Fibroblast of lung (primary cell): ENCODE results near the gene SLC4A8. TPM values are rescaled to one million over a fixed set of nuclear protein-coding genes. Genes with fewer than 3 reads are reported as not detected.

ENCODE experiments used
- DNase-seq, 2 donors: peaks; one replicate each; pipeline versions ENCODE4 v3.0.0 to v3.0.0-alpha.2; 2010; ENCODE audit warnings: low read depth in 2 of 2
- H2AFZ ChIP-seq: 2 replicates; pipeline ENCODE4 v1.5.1; 2012; ENCODE audit warnings: low read length, control low read depth, inconsistent platforms
- H3K27ac ChIP-seq: 2 replicates; pipeline ENCODE4 v1.5.1; 2011; ENCODE audit warnings: low read length, control low read depth; ENCODE audit not compliant: insufficient read depth
- H3K27me3 ChIP-seq: 2 replicates; pipeline ENCODE4 v1.5.1; 2011; ENCODE audit warnings: mild to moderate bottlenecking, low read length; ENCODE audit not compliant: control insufficient read depth, insufficient read depth
- H3K36me3 ChIP-seq: 2 replicates; pipeline ENCODE4 v1.5.1; 2011; ENCODE audit warnings: low read length; ENCODE audit not compliant: control insufficient read depth, insufficient read depth
- H3K4me1 ChIP-seq: 2 replicates; pipeline ENCODE4 v1.5.1; 2011; ENCODE audit warnings: low read length; ENCODE audit not compliant: control insufficient read depth, insufficient read depth; ENCODE audit errors: extremely low read depth
- H3K4me2 ChIP-seq: 2 replicates; pipeline ENCODE4 v1.5.1; 2011; ENCODE audit warnings: low read length, control low read depth; ENCODE audit not compliant: insufficient read depth; ENCODE audit errors: extremely low read depth
- H3K4me3 ChIP-seq, 4 experiments: fragments of 200-600 bp in 1 of 4; sonication (generic) in 1 of 4; replicated peaks in 1 of 4; 2 replicates each; pipeline ENCODE4 v1.5.1; 2011 to 2016; ENCODE audit warnings: low read length in 4 of 4, low read depth in 3 of 4, mild to moderate bottlenecking in 3 of 4, control low read depth in 2 of 4, inconsistent platforms in 1 of 4, mixed read lengths in 1 of 4; ENCODE audit not compliant: insufficient read depth in 1 of 4; ENCODE audit errors: control extremely low read depth in 1 of 4
- H3K79me2 ChIP-seq: 2 replicates; pipeline ENCODE4 v1.5.1; 2012; ENCODE audit warnings: mild to moderate bottlenecking, low read length, inconsistent platforms; ENCODE audit not compliant: control insufficient read depth, insufficient read depth
- H3K9ac ChIP-seq: 2 replicates; pipeline ENCODE4 v1.5.1; 2011; ENCODE audit warnings: mild to moderate bottlenecking, low read length, control low read depth; ENCODE audit not compliant: insufficient read depth
- H3K9me3 ChIP-seq: 2 replicates; pipeline ENCODE4 v1.5.1; 2012; ENCODE audit warnings: low read depth, low read length; ENCODE audit not compliant: control insufficient read depth, insufficient read depth
- H4K20me1 ChIP-seq: 2 replicates; pipeline ENCODE4 v1.5.1; 2011; ENCODE audit warnings: low read length; ENCODE audit not compliant: control insufficient read depth, insufficient read depth; ENCODE audit errors: extremely low read depth
- CTCF ChIP-seq, 2 donors: IDR thresholded peaks in 1 of 2; conservative IDR thresholded peaks in 1 of 2; 1 replicate in 1 of 2; 2 replicates in 1 of 2; pipeline ENCODE4 v1.5.1; 2011 to 2012; ENCODE audit warnings: low read length in 2 of 2, control low read depth in 1 of 2, inconsistent platforms in 1 of 2, low read depth in 1 of 2, mild to moderate bottlenecking in 1 of 2
- EZH2 ChIP-seq: IDR thresholded peaks from 2 replicates; pipeline ENCODE4 v1.5.1; 2012; ENCODE audit warnings: low read length, control low read depth, mild to moderate bottlenecking; ENCODE audit errors: missing control alignments
- polyA plus RNA-seq, 2 donors: library from polyadenylated mRNA; depleted of rRNA in 1 of 2; stranded (reverse) in 1 of 2; unstranded in 1 of 2; fragments of >200 nt; gene quantifications; 2 replicates each; pipeline ENCODE4 v1.2.1, GENCODE V29; 2011 to 2012; ENCODE audit warnings: missing spikeins in 1 of 2
- total RNA-seq: library from RNA; depleted of rRNA; stranded (reverse); fragments of >200 nt; gene quantifications from 2 replicates; pipeline ENCODE4 v1.2.1, GENCODE V29; 2014

The SLC4A8 gene
- total and polyA plus RNA-seq, 2 donors (not counting 1 experiment from before 2014, with no cell fraction given), result 4.9 to 7.3 TPM

GRCh38 chr12:51473947-51474346 is 49.3 kb downstream of the SLC4A8 start:
- Histone ChIP-seq H3K9me3 (no peaks in the 10 kb centered on the region), H3K9ac (no peak overlapping the region), H3K36me3 (peaks cover 2% of the 10 kb centered on the region), H4K20me1 (no peaks in the 10 kb centered on the region), H2AFZ (no peak overlapping the region), H3K27me3 (no peaks in the 10 kb centered on the region), H3K4me3 (no peak overlapping the region), H3K79me2 (no peaks in the 10 kb centered on the region), H3K4me2 (no peak overlapping the region), H3K4me1 (no peaks in the 10 kb centered on the region), H3K27ac (no peak overlapping the region)
- no peak for TF ChIP-seq EZH2
- TF ChIP-seq CTCF (conservative IDR thresholded peaks at IDR 0.05 in 1 of 2, IDR thresholded peaks at IDR 0.05 in 1 of 2; ENCODE audit: low read depth in 1 of 2, low read length in 2 of 2), result no peak
- DNase-seq, result no peak

DNA sequence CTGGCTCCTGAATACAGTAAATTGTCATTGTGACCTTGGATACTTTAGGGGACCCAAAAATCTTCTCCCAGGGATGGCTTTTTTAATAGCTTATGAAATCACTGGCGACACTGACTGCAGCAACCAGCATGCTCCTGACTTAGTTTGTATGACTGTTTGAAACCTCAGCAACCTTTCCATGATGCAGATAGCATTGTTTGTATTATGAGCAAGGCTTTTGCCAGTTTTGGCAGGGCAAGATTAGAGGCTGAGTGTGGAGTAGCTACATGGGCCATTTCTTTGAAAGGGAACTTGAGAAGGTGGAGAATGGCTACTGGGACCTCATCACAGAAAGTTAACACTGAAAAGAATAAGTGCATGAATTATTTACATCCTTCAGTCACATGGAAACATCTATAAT is 50.9 kb downstream of the SLC4A8 start:
- H3K4me1 ChIP-seq, result no peaks in the 10 kb centered on the region
- H3K9ac ChIP-seq, result no peak overlapping the region
- no peaks in the 10 kb centered on the region for H4K20me1 ChIP-seq
- no peak overlapping the region for H3K27ac ChIP-seq
- H3K4me3 ChIP-seq, result no peak overlapping the region
- H3K36me3 ChIP-seq, result peaks cover 2% of the 10 kb centered on the region
- H3K9me3 ChIP-seq, result no peaks in the 10 kb centered on the region
- no peaks in the 10 kb centered on the region for H3K27me3 ChIP-seq
- H2AFZ ChIP-seq, result no peak overlapping the region
- no peak overlapping the region for H3K4me2 ChIP-seq
- TF ChIP-seq CTCF (conservative IDR thresholded peaks at IDR 0.05 in 1 of 2, IDR thresholded peaks at IDR 0.05 in 1 of 2; ENCODE audit: low read depth in 1 of 2, low read length in 2 of 2) (no peak), EZH2 (no peak)
- H3K79me2 ChIP-seq, result no peaks in the 10 kb centered on the region
- peak in 1 of 2 donors; percentile 19 for DNase-seq

GRCh38 chr12:51480978-51481377 is 56.3 kb downstream of the SLC4A8 start:
- no peaks in the 10 kb centered on the region for H3K27me3 ChIP-seq
- no peak for DNase-seq
- H3K36me3 ChIP-seq, result no peaks in the 10 kb centered on the region
- no peaks in the 10 kb centered on the region for H3K4me1 ChIP-seq
- TF ChIP-seq EZH2 (no peak), CTCF (conservative IDR thresholded peaks at IDR 0.05 in 1 of 2, IDR thresholded peaks at IDR 0.05 in 1 of 2; ENCODE audit: low read depth in 1 of 2, low read length in 2 of 2) (no peak)
- H3K79me2 ChIP-seq, result no peaks in the 10 kb centered on the region
- H2AFZ ChIP-seq, result no peak overlapping the region
- no peaks in the 10 kb centered on the region for H4K20me1 ChIP-seq
- no peaks in the 10 kb centered on the region for H3K9me3 ChIP-seq
- H3K4me2 ChIP-seq, result no peak overlapping the region
- no peak overlapping the region for H3K9ac ChIP-seq
- H3K27ac ChIP-seq, result no peak overlapping the region
- H3K4me3 ChIP-seq, result no peak overlapping the region
